IPS DF 4.7 (cell line): ENCODE data around the gene LENG8.

Experiments
- DNase-seq: peaks from one replicate; pipeline ENCODE4 v3.0.0-alpha.2; 2013; ENCODE audit warnings: low spot score; ENCODE audit errors: extremely low read depth

Gene LENG8

DNA sequence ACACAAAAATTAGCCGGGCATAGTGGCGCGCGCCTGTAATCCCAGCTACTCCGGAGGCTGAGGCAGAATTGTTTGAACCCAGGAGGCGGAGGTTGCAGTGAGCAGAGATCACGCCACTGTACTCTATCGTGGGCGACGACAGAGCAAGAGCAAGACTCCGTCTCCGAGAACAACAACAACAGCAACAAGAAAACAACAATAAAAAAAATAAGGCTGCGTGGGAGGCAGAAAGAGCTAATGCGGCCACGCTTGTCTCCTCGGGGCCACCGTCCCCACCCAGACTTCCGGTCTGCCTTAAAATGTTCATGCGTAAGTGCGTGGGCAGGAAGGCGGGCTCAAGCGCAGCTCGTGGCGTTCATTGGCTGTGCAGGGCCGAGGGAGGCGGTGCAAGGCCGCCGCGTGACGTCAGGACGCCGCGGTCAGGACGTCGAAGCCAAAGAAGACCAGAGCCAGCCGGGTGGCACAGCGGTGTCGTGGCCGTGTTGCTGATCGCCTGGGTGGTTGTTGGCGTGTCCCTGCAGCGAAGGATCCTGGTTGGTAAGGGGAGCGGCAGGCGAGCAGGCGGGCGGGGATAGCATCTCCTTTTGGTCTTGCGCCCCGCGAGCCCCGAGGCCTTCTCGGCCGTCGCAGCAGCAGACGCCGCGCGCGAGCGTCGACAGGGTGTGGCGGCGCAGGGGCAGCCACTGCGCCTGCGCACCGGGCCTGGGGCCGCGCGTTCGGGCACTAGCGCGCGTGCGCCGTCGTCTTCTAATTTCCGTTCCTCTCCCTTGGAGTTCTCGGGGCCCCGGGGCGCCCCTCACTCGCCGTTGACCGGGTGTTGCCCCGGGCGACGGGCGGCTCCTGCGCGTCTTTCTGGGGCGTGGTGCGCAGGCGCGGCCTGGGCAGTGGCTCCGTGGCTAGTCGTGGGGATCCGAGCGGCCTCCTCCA is at the start of gene LENG8:
Gene LENG8, plus strand, starts transcription at position 426 of the 927 bp plus-strand sequence. CDS start 2,146 bp downstream, outside the sequence.
- DNase-seq: no peak

DNA sequence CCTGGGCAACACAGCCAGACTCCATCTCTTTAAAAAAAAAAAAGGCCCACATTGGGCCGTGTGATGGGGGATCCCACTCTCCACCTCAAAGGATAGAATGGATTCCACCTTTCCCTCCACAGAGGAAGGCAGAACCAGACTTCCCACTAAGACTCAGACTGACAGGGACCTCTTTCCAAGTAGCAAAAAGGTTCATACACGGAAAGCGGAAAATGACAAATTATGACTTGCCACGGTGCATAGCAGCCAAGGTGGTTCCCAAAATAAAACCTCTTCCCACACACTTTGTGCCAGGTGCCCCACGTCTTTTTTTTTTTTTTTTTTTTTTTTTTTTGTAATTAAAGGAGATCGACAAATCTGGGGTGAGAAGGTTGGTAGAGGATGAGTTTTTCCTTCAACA is 48.1 kb upstream of the LENG8 start:
- DNase-seq: no peak

DNA sequence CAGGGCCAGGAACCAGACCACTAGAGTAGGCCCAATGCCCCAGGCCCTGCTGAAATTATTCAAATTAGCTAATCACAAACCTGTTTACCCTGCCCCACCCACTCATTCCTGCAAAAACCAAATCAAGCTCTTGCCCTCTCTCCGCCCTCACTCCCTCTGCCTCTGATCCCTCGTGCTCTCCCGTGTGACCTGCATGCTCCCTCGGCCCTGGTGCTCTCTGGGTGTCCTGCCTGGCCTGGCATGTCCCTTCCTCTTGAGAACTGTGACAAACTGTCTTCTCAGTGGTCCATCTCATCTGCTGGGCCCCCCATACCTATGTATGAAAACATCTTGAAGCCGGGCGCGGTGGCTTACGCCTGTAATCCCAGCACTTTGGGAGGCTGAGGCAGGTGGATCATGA is 45.9 kb upstream of the LENG8 start:
- no peak for DNase-seq

DNA sequence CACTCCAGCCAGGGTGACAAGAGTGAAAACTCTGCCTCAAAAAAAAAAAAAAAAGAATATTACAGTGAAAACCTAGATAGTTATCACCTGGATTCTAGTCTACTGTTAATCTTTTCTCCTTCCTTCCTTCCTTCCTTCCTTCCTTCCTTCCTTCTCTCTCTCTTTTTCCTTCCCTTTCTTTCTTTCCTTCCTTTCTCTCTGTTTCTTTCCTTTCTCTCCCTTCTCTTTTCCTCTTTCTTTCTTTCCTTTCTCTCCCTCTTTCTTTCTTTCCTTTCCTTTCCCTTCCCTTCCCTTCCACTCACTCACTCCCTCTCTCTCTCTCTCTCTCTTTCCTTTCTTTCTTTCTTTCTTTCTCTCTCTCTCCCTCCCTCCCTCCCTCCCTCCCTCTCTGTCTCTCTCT is 43.4 kb upstream of the LENG8 start:
- no peak for DNase-seq

DNA sequence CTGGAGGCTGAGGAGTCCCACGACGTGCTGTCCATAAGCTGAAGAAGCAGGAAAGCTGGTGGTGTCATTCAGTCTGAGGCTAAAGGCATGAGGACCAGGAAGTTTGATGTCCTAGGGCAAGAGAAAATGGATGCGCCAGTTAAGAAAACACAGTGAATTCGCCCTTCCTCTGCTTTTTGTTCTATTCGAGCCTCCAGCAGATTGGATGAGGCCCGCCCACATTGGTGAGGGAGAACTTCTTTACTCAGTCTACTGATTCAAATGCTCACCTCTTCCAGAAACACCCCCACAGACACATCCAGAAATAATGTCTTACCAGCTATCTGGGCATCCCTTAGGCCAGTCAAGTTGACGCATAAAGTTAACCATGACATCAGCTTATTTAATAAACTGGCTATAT is 41.2 kb upstream of the LENG8 start:
- no peak for DNase-seq

DNA sequence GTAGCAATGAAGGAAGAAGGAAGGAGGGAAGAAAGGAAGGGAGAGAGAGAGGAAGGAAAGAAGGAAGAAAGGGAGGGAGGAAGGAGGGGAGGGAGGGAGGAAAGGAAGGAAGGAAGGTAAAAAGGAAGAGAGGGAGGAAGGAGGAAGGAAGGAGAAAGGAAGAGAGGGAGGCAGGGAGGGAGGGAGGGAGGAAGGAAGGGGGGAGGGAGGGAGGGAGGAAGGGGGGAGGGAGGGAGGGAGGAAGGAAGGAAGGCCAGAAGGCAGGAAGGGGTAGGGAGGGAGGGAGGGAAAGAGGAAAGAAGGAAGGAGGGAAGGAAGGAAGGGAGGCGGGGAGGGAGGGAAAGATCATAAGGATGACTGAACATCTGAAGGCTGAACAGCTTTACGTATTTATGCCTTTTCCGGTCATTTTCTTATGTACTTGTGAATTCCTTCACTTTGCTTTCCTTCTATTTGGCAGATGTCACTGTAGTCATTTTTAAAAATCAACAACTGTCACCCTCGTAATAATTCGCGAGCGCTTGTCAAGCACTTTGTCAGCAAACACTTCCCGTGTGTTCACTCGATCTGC is 40.5 kb upstream of the LENG8 start:
- DNase-seq: no peak

DNA sequence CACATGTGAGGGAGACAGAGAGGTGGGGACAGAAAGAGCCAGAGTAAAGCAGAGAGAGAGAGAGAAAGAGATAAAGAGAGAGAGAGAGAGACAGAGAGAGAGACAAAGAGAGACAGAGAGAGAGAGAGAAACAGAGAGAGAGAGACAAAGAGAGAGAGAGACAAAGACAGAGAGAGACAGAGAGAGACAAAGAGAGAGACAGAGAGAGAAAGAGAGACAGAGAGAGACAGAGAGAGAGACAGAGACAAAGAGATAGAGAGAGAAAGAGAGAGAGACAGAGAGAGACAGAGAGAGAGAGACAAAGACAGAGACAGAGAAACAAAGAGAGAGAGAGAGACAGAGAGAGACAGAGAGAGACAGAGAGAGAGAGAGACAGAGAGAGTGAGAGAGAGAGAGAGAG is 38.0 kb upstream of the LENG8 start:
- no peak for DNase-seq

DNA sequence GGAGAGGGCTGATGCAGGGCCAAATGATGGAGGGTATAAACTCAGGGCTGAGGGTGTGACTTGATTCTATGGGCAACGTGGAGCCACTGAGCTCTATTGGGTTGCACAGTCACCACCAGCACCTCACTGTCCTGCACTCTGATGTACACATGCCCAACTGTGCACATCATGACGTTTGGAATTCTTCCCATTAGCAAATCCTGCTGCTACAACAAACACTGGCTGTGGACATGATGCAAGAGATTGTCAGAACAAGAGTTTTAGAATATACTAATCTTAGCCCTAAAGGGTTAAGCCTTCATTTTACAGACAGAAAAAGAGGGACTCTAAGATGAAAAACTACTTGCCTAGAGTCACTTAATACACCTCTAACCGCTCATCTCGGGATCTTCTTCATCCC is 36.1 kb upstream of the LENG8 start:
- DNase-seq: no peak

DNA sequence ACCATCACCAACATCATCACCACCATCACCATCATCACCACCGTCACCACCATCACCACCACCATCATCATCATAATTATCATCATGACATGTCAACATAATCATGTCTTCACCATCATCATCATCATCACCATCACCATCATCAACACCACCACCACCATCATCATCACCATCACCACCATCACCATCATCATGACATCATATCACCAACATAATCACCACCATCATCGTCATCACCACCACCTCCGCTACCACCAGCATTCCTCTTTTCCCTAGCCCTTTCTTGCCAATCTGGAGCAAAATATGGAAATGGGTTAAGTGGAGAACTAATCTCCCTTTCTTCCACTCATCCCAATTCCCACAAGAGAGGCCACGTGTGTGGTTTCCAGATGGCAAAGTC is 34.8 kb upstream of the LENG8 start:
- no peak for DNase-seq

DNA sequence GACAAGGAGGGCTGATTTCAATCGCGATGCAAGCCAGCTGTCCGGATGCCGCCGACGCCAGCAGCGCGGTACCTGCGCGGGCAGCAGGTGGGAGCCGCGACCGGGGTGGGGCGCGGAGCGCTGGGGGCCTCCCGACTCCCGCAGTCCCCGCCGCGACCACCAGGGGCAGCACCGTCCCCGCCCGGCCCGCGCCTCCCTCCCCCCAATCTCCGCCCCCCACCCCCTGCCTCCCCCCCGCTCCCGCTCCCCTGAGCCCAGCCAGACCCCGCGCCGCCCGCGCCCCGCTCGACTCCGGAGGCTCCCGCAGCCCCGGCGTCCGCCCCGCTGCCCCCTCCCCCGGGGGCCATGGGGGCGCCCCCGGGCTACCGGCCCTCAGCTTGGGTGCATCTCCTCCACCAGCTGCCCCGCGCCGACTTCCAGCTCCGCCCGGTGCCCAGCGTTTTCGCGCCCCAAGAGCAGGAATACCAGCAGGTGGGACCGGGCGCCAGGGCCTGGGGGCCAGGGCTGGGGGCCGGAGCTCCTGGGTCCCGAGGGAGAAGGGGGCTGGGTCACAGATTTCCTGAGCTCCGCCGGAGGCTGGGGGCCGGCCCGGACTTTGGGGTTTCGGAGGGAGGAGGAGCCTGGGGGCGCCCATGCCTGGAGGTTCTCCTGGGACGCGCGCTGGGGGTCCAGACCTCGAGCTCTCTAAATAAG is 33.6 kb upstream of the LENG8 start, which contains the start of gene TTYH1:
Gene TTYH1, plus strand, starts transcription at position 257 of the 693 bp plus-strand sequence. Its CDS starts 89 bp downstream, at position 346.
- no peak for DNase-seq

DNA sequence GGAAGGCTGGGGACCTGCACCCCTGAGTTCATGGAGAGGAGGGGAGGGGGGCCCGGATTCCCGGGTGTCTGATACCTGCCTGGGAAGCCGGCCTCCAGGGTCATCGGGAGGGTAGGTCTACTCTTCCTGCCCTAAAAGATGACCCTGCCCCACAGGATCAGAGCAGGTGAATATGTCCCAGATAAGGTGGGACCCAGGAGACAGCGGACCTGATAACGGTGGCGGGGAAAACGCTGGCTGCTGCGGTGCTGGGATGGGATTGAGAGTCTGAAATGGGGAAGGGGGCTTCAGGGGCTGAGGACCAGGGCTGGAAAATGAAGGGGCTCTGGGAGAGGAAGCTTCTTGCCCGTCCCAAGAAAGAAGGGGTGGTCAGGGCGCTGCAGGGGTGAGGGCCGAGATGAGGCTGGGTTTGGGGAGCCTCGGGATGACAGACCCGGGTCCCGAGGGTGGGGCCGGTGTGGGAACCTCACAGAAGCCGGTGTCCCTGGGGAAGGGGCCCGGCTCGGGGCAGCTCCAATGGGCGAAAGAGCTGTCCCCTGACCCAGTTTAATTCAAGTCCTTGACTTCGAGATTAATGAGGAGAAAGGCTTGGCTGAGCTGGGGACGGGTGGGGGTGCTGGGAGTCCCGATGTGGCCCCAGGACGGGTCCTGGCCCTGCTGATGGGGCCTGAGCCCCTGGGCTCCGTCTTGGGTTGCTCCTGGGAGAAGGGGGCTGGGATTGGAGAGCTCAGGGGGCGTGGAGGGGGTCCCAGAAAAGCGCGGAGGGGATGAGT is 32.9 kb upstream of the LENG8 start:
- DNase-seq: no peak

DNA sequence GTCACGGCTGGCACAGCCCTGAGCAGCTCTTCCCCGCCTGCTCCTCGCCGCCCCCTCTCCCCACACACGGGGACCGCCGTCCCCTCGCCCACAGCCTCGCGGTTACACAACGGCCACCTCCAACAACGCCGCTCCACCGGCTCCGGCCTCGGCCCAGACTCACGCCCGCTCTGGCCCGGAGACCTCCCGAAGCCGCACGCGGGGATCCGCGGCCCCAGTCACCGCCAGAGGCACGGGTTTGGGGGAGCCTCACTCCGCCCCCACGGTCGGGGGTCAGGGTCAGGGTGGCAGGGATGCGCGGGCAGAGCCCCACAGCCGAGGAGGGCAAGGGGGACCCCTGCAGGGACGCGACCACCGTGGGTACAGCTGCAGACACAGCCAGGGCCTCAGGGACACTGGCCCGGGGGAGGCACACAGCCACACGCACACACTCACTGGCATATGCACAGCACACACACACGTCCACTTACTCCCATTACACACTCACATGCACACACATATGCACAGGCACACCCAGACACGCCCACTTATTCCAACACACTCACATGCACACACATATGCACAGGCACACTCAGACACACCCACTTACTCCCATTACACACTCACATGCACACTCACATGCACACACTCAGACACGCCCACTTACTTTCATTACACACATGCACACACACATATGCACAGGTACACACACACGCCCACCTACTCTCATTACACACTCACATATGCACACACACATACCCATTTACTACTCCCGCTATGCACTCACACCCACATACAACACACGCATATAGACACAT is 32.1 kb upstream of the LENG8 start:
- no peak for DNase-seq

DNA sequence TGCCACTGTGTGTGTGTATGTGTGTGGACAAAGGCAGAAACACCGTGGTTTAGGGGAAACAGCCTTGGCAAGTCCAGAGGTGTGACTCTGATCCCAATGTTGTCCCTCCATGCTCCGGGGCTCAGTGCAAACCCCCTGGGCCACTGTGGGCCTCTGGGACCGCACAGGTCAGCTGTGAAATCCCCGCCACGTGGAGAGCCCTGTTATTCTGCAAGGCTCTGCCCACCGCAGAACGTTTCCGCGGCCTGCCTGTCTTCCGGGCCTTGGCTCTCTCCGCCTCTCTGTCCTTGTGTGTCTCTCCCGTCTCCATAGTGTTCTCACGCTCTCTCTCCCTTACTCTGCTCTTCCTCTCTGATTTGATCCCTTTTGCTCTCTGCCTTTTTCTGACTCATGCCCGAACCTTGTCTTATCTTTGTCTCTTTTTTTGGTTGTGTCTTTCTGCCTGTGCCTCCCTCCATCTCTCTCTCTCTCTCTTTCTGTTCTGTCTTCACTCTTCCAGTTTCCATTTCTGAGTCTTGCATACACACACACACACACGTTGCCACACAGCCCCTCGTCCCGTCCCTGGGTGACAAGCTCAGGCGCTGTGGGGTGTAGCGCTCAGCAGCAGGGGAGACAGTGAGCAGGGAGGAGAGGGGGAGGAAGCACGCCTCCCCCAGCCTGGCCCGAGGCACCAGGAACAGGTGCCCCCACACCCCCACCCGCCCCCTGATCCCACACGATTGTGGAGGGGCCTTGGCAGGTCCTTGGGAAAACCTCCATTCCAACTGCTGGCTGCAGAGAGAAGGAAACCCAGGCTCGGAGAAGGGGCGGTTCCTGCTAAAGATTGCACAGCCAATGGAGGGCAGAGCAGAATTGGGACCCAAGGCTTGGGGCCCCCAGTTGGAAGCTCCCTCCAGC is 30.7 kb upstream of the LENG8 start:
- DNase-seq: no peak

DNA sequence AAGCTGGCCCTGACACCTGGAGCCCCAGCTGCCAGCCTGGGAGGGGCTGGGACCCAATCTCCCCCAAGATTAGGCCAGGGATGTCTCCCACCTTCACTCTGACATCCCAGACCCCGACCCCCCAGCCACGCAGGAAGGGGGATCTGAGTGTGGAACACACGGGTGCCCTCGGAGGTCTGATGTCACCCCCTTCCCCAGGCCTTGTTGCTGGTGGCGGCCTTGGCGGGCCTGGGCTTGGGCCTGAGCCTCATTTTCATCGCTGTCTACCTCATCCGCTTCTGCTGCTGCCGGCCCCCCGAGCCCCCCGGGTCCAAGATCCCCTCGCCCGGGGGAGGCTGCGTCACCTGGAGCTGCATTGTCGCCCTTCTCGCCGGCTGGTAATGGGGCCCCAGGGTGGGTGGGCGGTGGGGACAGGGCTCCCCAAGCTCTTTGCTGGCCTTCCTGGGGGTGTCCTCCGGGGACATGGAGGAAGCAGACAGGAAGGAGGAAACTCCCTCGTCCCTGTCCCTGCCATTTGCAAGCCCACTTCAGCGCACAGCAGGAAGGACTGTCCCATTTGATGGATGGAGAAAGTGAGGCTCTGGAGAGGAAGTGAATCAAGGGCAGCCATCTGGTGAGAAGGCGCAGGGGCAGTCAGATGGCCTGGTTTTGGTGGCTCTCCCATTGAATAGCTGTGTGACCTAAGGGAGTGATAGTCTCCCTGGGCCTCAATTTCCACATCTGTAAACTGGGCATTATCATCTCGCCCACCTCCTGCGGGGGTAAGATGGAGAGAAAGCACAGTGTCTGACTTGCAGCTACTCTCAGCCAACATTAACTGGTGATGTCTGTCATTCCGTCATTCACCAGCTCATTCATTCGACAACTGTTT is 29.8 kb upstream of the LENG8 start:
- DNase-seq: no peak

DNA sequence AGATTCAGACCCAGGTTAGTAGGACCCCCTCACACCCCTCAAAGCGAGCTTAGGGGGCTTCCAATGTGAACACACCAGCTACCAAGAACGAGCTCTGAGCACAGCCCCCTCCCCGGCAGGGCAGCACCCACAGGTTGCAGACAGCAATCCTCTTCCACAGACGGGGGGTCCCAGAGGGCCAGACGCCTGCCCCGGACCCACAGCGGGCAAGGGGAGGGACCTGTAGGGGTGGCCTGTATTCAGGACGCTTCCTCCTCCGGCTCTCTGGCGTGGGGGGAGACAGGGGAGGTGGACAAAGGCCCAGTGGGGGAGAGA is 29.0 kb upstream of the LENG8 start:
- no peak for DNase-seq

DNA sequence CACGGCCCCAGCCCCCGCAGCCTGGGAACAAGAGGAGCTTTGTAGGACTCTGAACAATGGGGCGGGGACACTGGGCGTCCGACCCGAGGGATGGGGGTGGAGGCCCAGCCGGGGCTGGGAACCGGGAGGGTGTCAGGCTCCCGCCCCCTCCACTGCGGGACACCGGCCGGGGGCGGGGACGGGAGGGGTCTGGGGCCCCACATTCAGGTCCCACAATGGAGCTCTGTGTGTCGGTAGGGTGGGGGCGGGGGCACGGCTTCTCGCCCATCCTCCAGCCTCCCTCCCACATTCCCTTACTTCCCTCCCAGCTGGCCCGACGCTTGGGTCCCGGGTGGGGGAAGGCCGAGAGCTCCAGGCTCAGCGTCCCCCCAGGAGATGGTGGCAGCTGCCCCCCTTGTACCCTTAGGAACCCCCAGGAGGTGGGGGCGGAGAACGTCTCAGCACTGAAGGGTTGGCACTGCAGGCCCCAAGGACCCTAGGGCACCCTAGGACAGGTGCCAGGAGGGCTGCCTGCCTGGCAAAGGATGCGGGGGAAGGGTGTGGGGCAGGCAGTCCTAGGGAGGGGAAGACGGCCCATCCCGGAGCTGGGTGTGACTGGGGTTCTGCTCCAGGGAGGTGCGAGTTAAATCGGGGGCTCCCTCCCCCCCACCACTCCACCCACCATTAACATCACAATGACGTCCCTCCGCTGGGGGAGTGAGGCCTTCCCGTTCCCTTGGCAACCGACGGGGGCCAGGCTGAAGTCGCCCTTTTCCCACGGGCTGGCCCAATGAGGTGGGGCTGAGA is 28.4 kb upstream of the LENG8 start:
- DNase-seq: no peak

DNA sequence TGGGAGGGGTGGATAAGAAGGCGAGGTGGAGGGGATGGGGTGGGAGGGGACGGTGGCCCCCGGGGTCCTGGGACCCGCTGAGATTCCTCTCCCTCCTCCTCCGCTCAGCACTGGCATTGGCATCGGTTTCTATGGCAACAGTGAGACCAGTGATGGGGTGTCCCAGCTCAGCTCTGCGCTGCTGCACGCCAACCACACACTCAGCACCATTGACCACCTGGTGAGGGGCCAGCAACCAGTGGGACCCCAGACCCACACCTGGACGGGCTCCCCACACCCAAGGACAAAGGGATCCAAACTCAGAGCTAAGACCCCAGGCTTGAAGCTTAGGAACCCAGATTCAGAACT is 27.9 kb upstream of the LENG8 start:
- DNase-seq: no peak

DNA sequence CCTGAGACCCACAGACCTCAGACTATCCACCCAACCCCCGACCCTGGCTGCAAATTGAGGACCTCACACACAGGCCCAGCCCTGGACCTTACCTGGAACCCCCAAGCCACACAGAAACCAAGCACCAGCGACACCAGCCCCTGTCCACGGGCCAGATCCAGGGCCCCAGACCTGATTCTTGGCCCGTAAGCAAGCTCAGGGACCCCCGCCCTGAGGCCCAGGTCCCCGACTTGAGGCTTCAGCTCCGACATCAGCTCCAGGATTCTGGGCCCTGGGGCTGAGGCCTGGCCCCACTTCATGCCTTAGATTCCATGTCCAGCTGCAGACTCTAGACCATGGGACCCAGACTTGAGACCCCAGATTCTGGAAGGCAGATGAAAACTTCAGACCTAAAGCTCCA is 27.5 kb upstream of the LENG8 start:
- DNase-seq: no peak
